VCaP (cell line): ENCODE data around the gene SWSAP1.
"Not testable (repeated sequence)": the region's sequence is repeated elsewhere in the genome, so short reads cannot be mapped to it uniquely, and the experiment has no call there.

Experiments used
- H3K27ac ChIP-seq: fragments of 450-650 bp; 2 replicates; pipeline ENCODE4 v1.5.1; 2017
- CTCF ChIP-seq: fragments of 450-650 bp; conservative IDR thresholded peaks from 2 replicates; pipeline ENCODE4 v1.5.1; 2017; ENCODE audit warnings: mild to moderate bottlenecking, moderate library complexity

SWSAP1 gene

GRCh38 chr19:11400798-11401197 lies 26.3 kb downstream of the SWSAP1 start:
- H3K27ac ChIP-seq, result no peak overlapping the region
- no peak for TF ChIP-seq CTCF

- no peak overlapping the region for H3K27ac ChIP-seq
- no peak for TF ChIP-seq CTCF
Measured at GRCh38 chr19:11401808-11402543, 27.5 kb downstream of the SWSAP1 start.

GRCh38 chr19:11404588-11405222 lies 30.2 kb downstream of the SWSAP1 start:
- no peak for TF ChIP-seq CTCF
- H3K27ac ChIP-seq, result no peak overlapping the region

- TF ChIP-seq CTCF, result no peak
- no peak overlapping the region for H3K27ac ChIP-seq
Measured at GRCh38 chr19:11405846-11406643, 31.6 kb downstream of the SWSAP1 start.

- H3K27ac ChIP-seq, result not testable (repeated sequence)
Measured at GRCh38 chr19:11406703-11407236, 32.3 kb downstream of the SWSAP1 start.

GRCh38 chr19:11408591-11408990 lies 34.1 kb downstream of the SWSAP1 start:
- H3K27ac ChIP-seq, result no peak overlapping the region
- no peak for TF ChIP-seq CTCF

- H3K27ac ChIP-seq, result no peak overlapping the region
- no peak for TF ChIP-seq CTCF
Measured at GRCh38 chr19:11410682-11411081, 36.2 kb downstream of the SWSAP1 start.
